MM.1S (cell line): Measurements from ENCODE around the gene LTB.

Source experiments
- DNase-seq: peaks from one replicate; pipeline ENCODE4 v3.0.0-alpha.2; 2015
- H2AFZ ChIP-seq: fragments of 300-600 bp; sonication (generic); 2 replicates; pipeline ENCODE4 v1.6.0; 2016; ENCODE audit warnings: antibody characterized with exemption, low read length
- H3F3A ChIP-seq: fragments of 300-600 bp; sonication (generic); 2 replicates; pipeline ENCODE4 v1.6.1; 2016; ENCODE audit warnings: mild to moderate bottlenecking, antibody characterized with exemption, low read length, moderate library complexity, mixed read lengths; ENCODE audit not compliant: insufficient read depth
- H3K27ac ChIP-seq: fragments of 300-600 bp; sonication (generic); 2 replicates; pipeline ENCODE4 v1.5.1; 2016; ENCODE audit warnings: mild to moderate bottlenecking, low read length
- H3K27me3 ChIP-seq: fragments of 300-600 bp; sonication (generic); replicated peaks from 2 replicates; pipeline ENCODE4 v1.6.0; 2016; ENCODE audit warnings: low read length; ENCODE audit not compliant: insufficient read depth
- H3K36me3 ChIP-seq: fragments of 300-600 bp; sonication (generic); replicated peaks from 2 replicates; pipeline ENCODE4 v1.6.1; 2016; ENCODE audit warnings: mild to moderate bottlenecking, low read length, mixed read lengths; ENCODE audit not compliant: insufficient read depth
- H3K4me1 ChIP-seq: fragments of 300-600 bp; sonication (generic); 2 replicates; pipeline ENCODE4 v1.6.1; 2016; ENCODE audit warnings: low read length, mixed read lengths
- H3K4me2 ChIP-seq: fragments of 300-600 bp; sonication (generic); 2 replicates; pipeline ENCODE4 v1.6.0; 2016; ENCODE audit warnings: low read depth, low read length
- H3K4me3 ChIP-seq: fragments of 300-600 bp; sonication (generic); 2 replicates; pipeline ENCODE4 v1.5.1; 2016; ENCODE audit warnings: low read length, mixed read lengths
- H3K79me2 ChIP-seq: fragments of 300-600 bp; sonication (generic); 2 replicates; pipeline ENCODE4 v1.6.1; 2016; ENCODE audit warnings: mixed run types, low read length, mixed read lengths
- H3K9ac ChIP-seq: fragments of 300-600 bp; sonication (generic); 2 replicates; pipeline ENCODE4 v1.6.1; 2016; ENCODE audit warnings: low read length, mixed read lengths
- H3K9me2 ChIP-seq: fragments of 300-600 bp; sonication (generic); replicated peaks from 2 replicates; pipeline ENCODE4 v1.6.1; 2016; ENCODE audit warnings: mild to moderate bottlenecking, low read length, mixed read lengths; ENCODE audit not compliant: insufficient read depth
- H3K9me3 ChIP-seq: fragments of 300-600 bp; sonication (generic); replicated peaks from 2 replicates; pipeline ENCODE4 v1.6.1; 2016; ENCODE audit warnings: mild to moderate bottlenecking, low read length, mixed read lengths; ENCODE audit not compliant: insufficient read depth
- H4K20me1 ChIP-seq: fragments of 300-600 bp; sonication (generic); 2 replicates; pipeline ENCODE4 v1.6.1; 2016; ENCODE audit warnings: mild to moderate bottlenecking, low read length, moderate library complexity, mixed read lengths; ENCODE audit not compliant: insufficient read depth
- EZH2 ChIP-seq: fragments of 300-600 bp; sonication (generic); optimal IDR thresholded peaks from 2 replicates; pipeline ENCODE3; 2017; ENCODE audit warnings: low read depth, mild to moderate bottlenecking, antibody characterized with exemption, low read length, mixed read lengths
- EZH2phosphoT487 ChIP-seq: fragments of 300-600 bp; sonication (generic); IDR thresholded peaks from 2 replicates; pipeline ENCODE4 v1.6.1; 2018; ENCODE audit warnings: antibody characterized with exemption, low read length
- TF ChIP-seq, protein P1 (sequence below): fragments of 300-600 bp; sonication (generic); IDR thresholded peaks from 2 replicates; pipeline ENCODE4 v1.5.1; 2016; ENCODE audit warnings: antibody characterized with exemption, low read length, mixed read lengths

The LTB gene

DNA sequence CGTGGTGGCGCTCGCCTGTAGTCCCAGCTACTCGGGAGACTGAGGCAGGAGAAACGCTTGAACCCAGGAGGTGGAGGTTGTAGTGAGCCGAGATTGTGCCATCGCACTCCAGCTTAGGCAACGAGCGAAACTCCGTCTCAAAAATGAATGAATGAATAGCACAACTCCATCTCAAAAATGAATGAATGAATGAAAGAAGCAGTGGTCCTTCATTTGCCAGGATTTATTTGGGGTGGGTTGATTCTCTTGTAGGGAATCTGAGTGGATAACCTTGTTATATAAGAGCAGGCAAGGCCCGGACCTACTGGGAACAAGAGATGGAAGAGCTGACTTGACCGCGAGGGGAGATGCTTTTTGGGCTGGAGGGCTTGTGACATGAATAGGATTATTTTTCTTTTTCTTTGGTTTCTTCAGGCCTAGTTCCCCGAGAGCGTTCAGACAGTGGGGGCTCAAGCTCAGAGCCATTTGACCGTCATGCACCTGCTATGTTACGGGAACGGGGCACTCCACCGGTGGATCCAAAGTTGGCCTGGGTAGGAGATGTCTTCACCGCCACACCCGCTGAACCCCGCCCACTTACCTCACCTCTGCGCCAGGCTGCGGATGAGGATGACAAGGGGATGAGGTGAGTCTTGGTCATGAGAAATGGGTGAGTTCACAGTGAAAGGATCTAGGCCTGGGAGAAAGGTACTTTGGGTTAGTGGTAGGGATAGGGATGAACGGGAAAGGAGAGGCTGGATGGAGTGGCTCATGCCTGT is 48.1 kb upstream of the LTB start:
- Histone ChIP-seq H4K20me1 (no peaks in the 10 kb centered on the region; the same call in 1 of the 2 replicates), H2AFZ (no peak overlapping the region), H3K4me2 (no peak overlapping the region), H3K9ac (no peak overlapping the region), H3F3A (peaks cover 4% of the 10 kb centered on the region; the same call in 1 of the 2 replicates), H3K9me2 (no peaks in the 10 kb centered on the region), H3K4me3 (no peak overlapping the region), H3K27ac (no peak overlapping the region), H3K9me3 (no peaks in the 10 kb centered on the region), H3K4me1 (no peaks in the 10 kb centered on the region), H3K36me3 (peaks cover 17% of the 10 kb centered on the region), H3K27me3 (no peaks in the 10 kb centered on the region), H3K79me2 (peaks cover 68% of the 10 kb centered on the region)
- no peak for TF ChIP-seq EZH2
- no peak for TF ChIP-seq EZH2phosphoT487
- TF ChIP-seq, protein P1, sequence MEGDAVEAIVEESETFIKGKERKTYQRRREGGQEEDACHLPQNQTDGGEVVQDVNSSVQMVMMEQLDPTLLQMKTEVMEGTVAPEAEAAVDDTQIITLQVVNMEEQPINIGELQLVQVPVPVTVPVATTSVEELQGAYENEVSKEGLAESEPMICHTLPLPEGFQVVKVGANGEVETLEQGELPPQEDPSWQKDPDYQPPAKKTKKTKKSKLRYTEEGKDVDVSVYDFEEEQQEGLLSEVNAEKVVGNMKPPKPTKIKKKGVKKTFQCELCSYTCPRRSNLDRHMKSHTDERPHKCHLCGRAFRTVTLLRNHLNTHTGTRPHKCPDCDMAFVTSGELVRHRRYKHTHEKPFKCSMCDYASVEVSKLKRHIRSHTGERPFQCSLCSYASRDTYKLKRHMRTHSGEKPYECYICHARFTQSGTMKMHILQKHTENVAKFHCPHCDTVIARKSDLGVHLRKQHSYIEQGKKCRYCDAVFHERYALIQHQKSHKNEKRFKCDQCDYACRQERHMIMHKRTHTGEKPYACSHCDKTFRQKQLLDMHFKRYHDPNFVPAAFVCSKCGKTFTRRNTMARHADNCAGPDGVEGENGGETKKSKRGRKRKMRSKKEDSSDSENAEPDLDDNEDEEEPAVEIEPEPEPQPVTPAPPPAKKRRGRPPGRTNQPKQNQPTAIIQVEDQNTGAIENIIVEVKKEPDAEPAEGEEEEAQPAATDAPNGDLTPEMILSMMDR, result no peak
- no peak for DNase-seq

DNA sequence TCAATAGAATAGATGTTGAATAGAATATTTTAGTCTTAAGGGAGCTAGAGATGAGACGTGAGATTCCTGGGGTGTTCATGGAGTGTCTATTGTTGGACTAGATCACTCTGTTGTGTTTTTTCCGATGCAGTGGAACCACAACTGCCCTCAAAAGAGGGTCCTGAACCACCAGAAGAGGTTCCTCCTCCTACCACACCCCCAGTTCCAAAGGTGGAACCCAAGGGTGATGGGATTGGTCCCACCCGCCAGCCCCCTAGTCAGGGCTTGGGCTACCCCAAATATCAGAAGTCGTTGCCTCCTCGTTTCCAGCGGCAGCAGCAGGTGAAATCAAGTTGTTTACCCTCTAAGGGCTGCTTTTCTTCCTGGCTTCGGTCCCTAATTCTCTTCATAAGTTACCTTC is 46.8 kb upstream of the LTB start:
- TF ChIP-seq EZH2, result no peak
- TF ChIP-seq EZH2phosphoT487, result no peak
- Histone ChIP-seq H2AFZ (no peak overlapping the region), H3K9ac (no peak overlapping the region), H3F3A (no peaks in the 10 kb centered on the region; the same call in 1 of the 2 replicates), H3K79me2 (peaks cover 82% of the 10 kb centered on the region), H3K4me3 (no peak overlapping the region), H4K20me1 (no peaks in the 10 kb centered on the region; the same call in 1 of the 2 replicates), H3K36me3 (peaks cover 20% of the 10 kb centered on the region), H3K27ac (no peak overlapping the region), H3K4me1 (no peaks in the 10 kb centered on the region), H3K9me2 (no peaks in the 10 kb centered on the region), H3K9me3 (no peaks in the 10 kb centered on the region), H3K27me3 (no peaks in the 10 kb centered on the region), H3K4me2 (no peak overlapping the region)
- no peak for DNase-seq

DNA sequence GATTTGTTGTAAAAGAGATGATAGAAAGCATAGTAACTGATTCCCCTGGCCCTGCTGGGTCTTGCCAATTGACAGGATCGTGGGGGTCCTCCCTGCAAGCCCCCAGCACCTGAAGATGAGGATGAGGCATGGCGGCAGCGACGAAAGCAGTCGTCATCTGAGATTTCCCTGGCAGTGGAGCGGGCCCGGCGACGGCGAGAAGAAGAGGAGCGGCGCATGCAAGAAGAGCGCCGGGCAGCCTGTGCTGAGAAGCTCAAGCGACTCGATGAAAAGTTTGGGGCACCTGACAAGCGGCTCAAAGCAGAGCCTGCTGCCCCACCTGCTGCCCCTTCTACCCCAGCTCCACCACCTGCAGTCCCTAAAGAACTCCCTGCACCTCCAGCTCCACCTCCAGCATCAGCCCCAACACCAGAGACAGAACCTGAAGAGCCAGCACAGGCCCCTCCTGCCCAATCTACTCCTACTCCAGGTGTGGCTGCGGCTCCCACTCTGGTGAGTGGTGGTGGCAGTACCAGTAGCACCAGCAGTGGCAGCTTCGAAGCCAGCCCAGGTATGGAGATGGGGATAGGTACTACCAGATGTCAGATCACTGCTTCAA is 45.6 kb upstream of the LTB start:
- Histone ChIP-seq H3K36me3 (peaks cover 20% of the 10 kb centered on the region), H3K79me2 (peaks cover 89% of the 10 kb centered on the region), H3K9me2 (no peaks in the 10 kb centered on the region), H3K9me3 (no peaks in the 10 kb centered on the region), H2AFZ (no peak overlapping the region), H4K20me1 (no peaks in the 10 kb centered on the region; the same call in 1 of the 2 replicates), H3K4me3 (no peak overlapping the region), H3K27ac (no peak overlapping the region), H3K9ac (no peak overlapping the region), H3K4me1 (no peaks in the 10 kb centered on the region), H3K4me2 (no peak overlapping the region), H3F3A (no peaks in the 10 kb centered on the region; the same call in 1 of the 2 replicates), H3K27me3 (no peaks in the 10 kb centered on the region)
- TF ChIP-seq, protein P1, result no peak
- TF ChIP-seq EZH2, result no peak
- no peak for TF ChIP-seq EZH2phosphoT487
- no peak for DNase-seq
